ENCODE results near the gene GDNF.

The GDNF gene

DNA sequence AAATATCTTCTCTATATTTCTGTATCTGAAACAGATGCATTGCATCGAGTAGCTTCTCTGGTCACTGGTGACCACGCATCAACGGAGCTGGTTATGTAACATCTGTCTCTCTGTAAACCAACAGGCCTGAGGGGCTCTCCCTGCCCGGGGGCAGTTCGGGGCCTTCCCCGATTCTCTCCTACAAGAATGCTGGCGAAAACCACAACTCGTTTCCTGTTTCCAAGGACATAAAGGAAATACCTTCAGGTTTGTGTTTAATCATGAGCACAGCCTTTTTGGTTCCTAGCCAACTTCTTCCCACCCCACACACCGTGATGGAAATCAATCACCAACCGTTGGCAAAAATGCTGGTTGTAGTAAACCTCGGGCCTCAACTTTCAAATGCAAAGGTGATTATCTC, 25.1 kb downstream of the GDNF start:
- no peak for DNase-seq (ENCODE audit: extremely low read depth, insufficient read length)
- TF ChIP-seq, protein P1, sequence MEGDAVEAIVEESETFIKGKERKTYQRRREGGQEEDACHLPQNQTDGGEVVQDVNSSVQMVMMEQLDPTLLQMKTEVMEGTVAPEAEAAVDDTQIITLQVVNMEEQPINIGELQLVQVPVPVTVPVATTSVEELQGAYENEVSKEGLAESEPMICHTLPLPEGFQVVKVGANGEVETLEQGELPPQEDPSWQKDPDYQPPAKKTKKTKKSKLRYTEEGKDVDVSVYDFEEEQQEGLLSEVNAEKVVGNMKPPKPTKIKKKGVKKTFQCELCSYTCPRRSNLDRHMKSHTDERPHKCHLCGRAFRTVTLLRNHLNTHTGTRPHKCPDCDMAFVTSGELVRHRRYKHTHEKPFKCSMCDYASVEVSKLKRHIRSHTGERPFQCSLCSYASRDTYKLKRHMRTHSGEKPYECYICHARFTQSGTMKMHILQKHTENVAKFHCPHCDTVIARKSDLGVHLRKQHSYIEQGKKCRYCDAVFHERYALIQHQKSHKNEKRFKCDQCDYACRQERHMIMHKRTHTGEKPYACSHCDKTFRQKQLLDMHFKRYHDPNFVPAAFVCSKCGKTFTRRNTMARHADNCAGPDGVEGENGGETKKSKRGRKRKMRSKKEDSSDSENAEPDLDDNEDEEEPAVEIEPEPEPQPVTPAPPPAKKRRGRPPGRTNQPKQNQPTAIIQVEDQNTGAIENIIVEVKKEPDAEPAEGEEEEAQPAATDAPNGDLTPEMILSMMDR (IDR thresholded peaks at IDR 0.05; ENCODE audit: insufficient read depth, low read length, poor library complexity, severe bottlenecking) = no peak
- no peaks in the 10 kb centered on the region for H3K36me3 ChIP-seq (ENCODE audit: control insufficient read depth, insufficient read depth, low read length)
- no peaks in the 10 kb centered on the region for H3K27me3 ChIP-seq (replicated peaks; ENCODE audit: control insufficient read depth, insufficient read depth, low read length)
- no peak overlapping the region for H3K4me3 ChIP-seq (replicated peaks; ENCODE audit: low read depth, low read length)

DNA sequence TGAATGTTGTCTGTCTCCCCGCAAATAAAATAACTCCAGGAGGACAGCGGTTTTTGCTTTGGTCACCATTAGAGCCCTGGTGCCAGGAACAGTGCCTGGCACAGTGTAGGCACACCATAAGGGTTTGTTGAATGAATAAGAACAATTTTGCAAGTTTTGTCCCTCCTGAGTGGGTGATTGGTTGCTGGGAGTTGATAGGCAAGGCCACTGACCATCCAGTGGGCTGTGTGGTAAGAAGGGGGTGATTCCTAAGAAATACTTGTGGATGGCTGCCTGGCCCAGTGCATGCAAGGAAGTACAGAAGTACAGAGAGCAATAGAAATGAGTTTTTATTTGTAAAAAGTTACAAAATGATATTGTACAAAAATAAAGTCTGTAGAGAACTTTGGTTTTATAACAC, 27.5 kb downstream of the GDNF start:
- H3K4me3 ChIP-seq (replicated peaks; ENCODE audit: low read depth, low read length) = no peak overlapping the region
- TF ChIP-seq, protein P1 (IDR thresholded peaks at IDR 0.05; ENCODE audit: insufficient read depth, low read length, poor library complexity, severe bottlenecking) = no peak
- H3K36me3 ChIP-seq (ENCODE audit: control insufficient read depth, insufficient read depth, low read length) = no peaks in the 10 kb centered on the region
- no peaks in the 10 kb centered on the region for H3K27me3 ChIP-seq (replicated peaks; ENCODE audit: control insufficient read depth, insufficient read depth, low read length)
- DNase-seq (ENCODE audit: extremely low read depth, insufficient read length) = no peak

DNA sequence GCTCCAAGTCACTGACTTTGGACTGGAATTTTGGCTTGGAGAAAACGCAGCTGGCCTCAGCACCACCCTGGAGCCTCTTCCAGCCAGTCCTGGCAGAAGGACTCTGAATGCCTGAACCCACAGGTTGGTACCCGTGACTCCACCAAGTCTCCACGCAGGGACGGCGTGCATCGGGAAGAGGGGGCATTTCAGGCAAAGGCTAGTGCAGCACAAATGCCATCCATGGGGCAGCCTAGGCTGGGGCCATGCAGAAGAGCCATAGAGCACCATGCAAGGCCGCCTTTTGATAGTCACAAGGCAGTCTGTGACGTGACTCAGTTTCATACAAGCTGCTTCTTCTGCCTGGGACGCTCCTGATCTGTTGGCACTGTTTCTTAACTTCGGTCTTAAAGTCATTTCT, 28.0 kb downstream of the GDNF start:
- no peak for DNase-seq (ENCODE audit: extremely low read depth, insufficient read length)
- TF ChIP-seq, protein P1 (IDR thresholded peaks at IDR 0.05; ENCODE audit: insufficient read depth, low read length, poor library complexity, severe bottlenecking) = no peak
- Histone ChIP-seq H3K36me3 (ENCODE audit: control insufficient read depth, insufficient read depth, low read length) (no peaks in the 10 kb centered on the region), H3K27me3 (replicated peaks; ENCODE audit: control insufficient read depth, insufficient read depth, low read length) (no peaks in the 10 kb centered on the region), H3K4me3 (replicated peaks; ENCODE audit: low read depth, low read length) (no peak overlapping the region)

DNA sequence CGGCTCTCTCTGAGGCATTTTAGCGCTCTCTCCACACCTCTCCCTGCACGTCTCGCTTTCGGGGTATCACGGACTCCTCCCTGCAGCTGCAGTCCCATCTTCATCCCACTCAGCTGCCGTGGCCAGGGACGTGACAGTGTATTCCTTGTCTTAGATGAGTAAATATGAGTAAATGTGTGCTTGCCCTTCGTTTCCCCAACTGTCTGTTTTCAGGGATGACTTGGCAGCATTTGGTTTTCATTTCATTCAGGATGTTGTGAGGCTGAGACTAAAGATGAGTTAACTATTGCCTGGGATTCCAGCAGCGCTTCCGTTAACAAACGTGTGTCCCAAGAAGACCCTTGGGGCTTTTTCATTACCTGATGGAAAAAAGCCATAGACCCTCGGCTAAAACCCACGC, 29.5 kb downstream of the GDNF start:
- TF ChIP-seq, protein P1 (IDR thresholded peaks at IDR 0.05; ENCODE audit: insufficient read depth, low read length, poor library complexity, severe bottlenecking) = no peak
- Histone ChIP-seq H3K27me3 (replicated peaks; ENCODE audit: control insufficient read depth, insufficient read depth, low read length) (no peaks in the 10 kb centered on the region), H3K36me3 (ENCODE audit: control insufficient read depth, insufficient read depth, low read length) (no peaks in the 10 kb centered on the region), H3K4me3 (replicated peaks; ENCODE audit: low read depth, low read length) (no peak overlapping the region)
- no peak for DNase-seq (ENCODE audit: extremely low read depth, insufficient read length)

DNA sequence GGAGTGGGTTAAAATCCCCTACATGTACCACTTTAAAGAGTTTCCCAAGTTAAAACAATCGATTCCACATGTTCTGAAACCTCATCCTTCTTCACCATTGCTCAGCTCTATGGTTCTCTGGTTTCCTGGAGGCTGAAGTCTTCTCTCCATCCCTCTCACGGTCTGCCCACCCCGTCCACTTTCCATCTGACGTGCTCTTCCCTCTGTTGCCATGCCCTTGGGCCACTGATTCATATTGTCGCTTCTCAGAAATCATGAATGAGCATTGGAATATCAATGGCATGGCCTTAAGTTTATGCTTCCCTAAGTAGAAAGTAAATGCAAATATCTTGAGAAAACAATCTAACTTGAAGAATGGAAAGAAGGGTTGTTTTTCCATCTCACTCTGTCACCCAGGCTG, 30.9 kb downstream of the GDNF start:
- Histone ChIP-seq H3K4me3 (replicated peaks; ENCODE audit: low read depth, low read length) (no peak overlapping the region), H3K27me3 (replicated peaks; ENCODE audit: control insufficient read depth, insufficient read depth, low read length) (no peaks in the 10 kb centered on the region), H3K36me3 (ENCODE audit: control insufficient read depth, insufficient read depth, low read length) (no peaks in the 10 kb centered on the region)
- TF ChIP-seq, protein P1 (IDR thresholded peaks at IDR 0.05; ENCODE audit: insufficient read depth, low read length, poor library complexity, severe bottlenecking) = no peak
- DNase-seq (ENCODE audit: extremely low read depth, insufficient read length) = no peak

DNA sequence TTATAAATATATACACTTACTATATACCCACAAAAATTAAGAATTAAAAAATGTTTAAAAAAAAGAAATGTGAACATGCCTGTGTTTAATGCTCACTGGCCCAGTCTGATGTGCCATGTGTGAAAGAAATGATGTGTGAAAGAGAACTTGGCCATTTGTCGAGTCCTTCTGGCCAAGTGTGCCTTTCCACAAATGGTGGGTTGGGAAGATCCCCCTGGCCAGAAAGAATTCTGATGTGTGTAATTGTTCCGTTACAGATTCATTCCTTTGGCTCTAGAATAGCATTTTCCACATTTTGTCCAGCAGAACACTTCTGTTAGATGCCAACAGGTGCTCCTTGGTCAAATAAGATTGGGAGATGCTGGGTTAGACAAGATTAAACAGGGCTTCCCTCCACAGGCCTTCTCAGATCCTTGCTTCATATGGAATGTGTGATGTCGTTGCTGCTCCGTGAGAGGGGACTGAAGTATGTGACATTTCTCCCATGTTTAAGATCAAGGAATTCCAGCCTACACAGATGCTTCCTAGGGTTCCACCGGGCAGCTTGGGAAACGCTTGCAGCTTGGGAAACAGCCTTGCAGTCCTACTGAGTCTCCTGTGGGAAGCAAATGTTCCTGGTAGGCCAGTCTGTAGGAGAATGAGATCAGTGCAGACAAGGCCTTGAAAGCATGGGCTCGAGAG, 32.1 kb downstream of the GDNF start:
- no peak for DNase-seq (ENCODE audit: extremely low read depth, insufficient read length)
- no peaks in the 10 kb centered on the region for H3K36me3 ChIP-seq (ENCODE audit: control insufficient read depth, insufficient read depth, low read length)
- H3K27me3 ChIP-seq (replicated peaks; ENCODE audit: control insufficient read depth, insufficient read depth, low read length) = no peaks in the 10 kb centered on the region
- TF ChIP-seq, protein P1 (IDR thresholded peaks at IDR 0.05; ENCODE audit: insufficient read depth, low read length, poor library complexity, severe bottlenecking) = no peak
- H3K4me3 ChIP-seq (replicated peaks; ENCODE audit: low read depth, low read length) = no peak overlapping the region
